HepG2 (cell line): ENCODE results near the gene NXPH4. TPM values are rescaled to one million over a fixed set of nuclear protein-coding genes. Genes with fewer than 3 reads are reported as not detected.

Experiments
- AGO1 ChIP-seq: fragments of 200-400 bp; formaldehyde crosslinking; IDR thresholded peaks from 2 replicates; pipeline ENCODE4 v1.6.1; 2017; ENCODE audit warnings: mild to moderate bottlenecking, low read depth, low read length, moderate library complexity; ENCODE audit not compliant: poor library complexity, severe bottlenecking
- FOXM1 ChIP-seq: sonication (generic); formaldehyde crosslinking; IDR thresholded peaks from 2 replicates; pipeline ENCODE4 v1.5.0; 2020; ENCODE audit warnings: missing genetic modification reagents
- MED1 ChIP-seq: sonication (generic); formaldehyde crosslinking; IDR thresholded peaks from 2 replicates; pipeline ENCODE4 v1.4.0; 2020; ENCODE audit warnings: missing genetic modification reagents
- NR2C2 ChIP-seq: sonication (generic); formaldehyde crosslinking; IDR thresholded peaks from 2 replicates; pipeline ENCODE4 v1.4.0; 2020; ENCODE audit warnings: missing genetic modification reagents, mild to moderate bottlenecking, moderate library complexity, borderline replicate concordance
- PAF1 ChIP-seq: IDR thresholded peaks from 2 replicates; pipeline ENCODE4 v1.6.1; 2016; ENCODE audit warnings: missing genetic modification reagents, missing compliant biosample characterization
- RORA ChIP-seq: sonication (generic); formaldehyde crosslinking; IDR thresholded peaks from 2 replicates; pipeline ENCODE4 v1.5.0; 2020; ENCODE audit warnings: mild to moderate bottlenecking, missing genetic modification reagents, moderate library complexity
- SP5 ChIP-seq: IDR thresholded peaks from 2 replicates; pipeline ENCODE4 v1.6.1; 2016; ENCODE audit warnings: low read depth, borderline replicate concordance
- SPEN ChIP-seq: sonication (generic); formaldehyde crosslinking; IDR thresholded peaks from 2 replicates; pipeline ENCODE4 v1.5.1; 2020; ENCODE audit warnings: low read depth, mild to moderate bottlenecking, missing genetic modification reagents
- SYNCRIP ChIP-seq: fragments of 200-400 bp; formaldehyde crosslinking; IDR thresholded peaks from 2 replicates; pipeline ENCODE4 v1.6.1; 2018; ENCODE audit warnings: mild to moderate bottlenecking, low read depth, low read length; ENCODE audit not compliant: insufficient read depth
- TEAD2 ChIP-seq: sonication (generic); formaldehyde crosslinking; IDR thresholded peaks from 2 replicates; pipeline ENCODE4 v1.9.0; 2021; ENCODE audit warnings: missing genetic modification reagents
- YY1 ChIP-seq: IDR thresholded peaks from 2 replicates; pipeline ENCODE4 v1.6.1; 2011; ENCODE audit warnings: low read length, low read depth, moderate library complexity, mild to moderate bottlenecking; ENCODE audit not compliant: insufficient read depth, insufficient replicate concordance
- ZBTB3 ChIP-seq: sonication (generic); formaldehyde crosslinking; IDR thresholded peaks from 2 replicates; pipeline ENCODE4 v1.4.0; 2020; ENCODE audit warnings: low read depth, mild to moderate bottlenecking, moderate library complexity, missing genetic modification reagents, borderline replicate concordance
- ZFP41 ChIP-seq: sonication (generic); formaldehyde crosslinking; IDR thresholded peaks from 2 replicates; pipeline ENCODE4 v1.4.0; 2020; ENCODE audit warnings: mild to moderate bottlenecking, missing genetic modification reagents, borderline replicate concordance
- ZNF224 ChIP-seq: sonication (generic); formaldehyde crosslinking; IDR thresholded peaks from 2 replicates; pipeline ENCODE4 v1.5.0; 2020; ENCODE audit warnings: mild to moderate bottlenecking, missing genetic modification reagents
- ZNF292 ChIP-seq: sonication (generic); formaldehyde crosslinking; IDR thresholded peaks from 2 replicates; pipeline ENCODE4 v1.8.1; 2022; ENCODE audit warnings: mild to moderate bottlenecking, low read depth, missing genetic modification reagents, borderline replicate concordance
- ZNF501 ChIP-seq: sonication (generic); formaldehyde crosslinking; IDR thresholded peaks from 2 replicates; pipeline ENCODE4 v1.5.1; 2020; ENCODE audit warnings: mild to moderate bottlenecking, moderate library complexity, missing genetic modification reagents
- ZNF567 ChIP-seq: sonication (generic); formaldehyde crosslinking; IDR thresholded peaks from 2 replicates; pipeline ENCODE4 v1.8.1; 2023; ENCODE audit warnings: mild to moderate bottlenecking, missing genetic modification reagents, borderline replicate concordance
- ZNF713 ChIP-seq: sonication (generic); formaldehyde crosslinking; IDR thresholded peaks from 2 replicates; pipeline ENCODE4 v1.4.0; 2020; ENCODE audit warnings: mild to moderate bottlenecking, missing genetic modification reagents
- polyA plus RNA-seq, 8 experiments: library from polyadenylated mRNA; depleted of rRNA in 3 of 8; stranded (reverse) in 7 of 8; unstranded in 1 of 8; fragments of >200 nt; fragmentation: Illumina TruSeq in 4 of 8; extraction: Trizol in 4 of 8; gene quantifications; 2 replicates each; pipeline versions ENCODE4 v1.2.1 to v1.2.3, GENCODE V29; 2011 to 2016; ENCODE audit warnings: low read depth in 4 of 8, missing spikeins in 1 of 8, mixed read lengths in 1 of 8; ENCODE audit not compliant: insufficient read depth in 1 of 8
- total RNA-seq, 5 experiments: library from RNA; depleted of rRNA; stranded (reverse); fragments of >200 nt; fragmentation: Illumina TruSeq; extraction: Trizol; gene quantifications; 2 replicates each; pipeline ENCODE4 v1.2.3, GENCODE V29; 2016; ENCODE audit warnings: low read depth in 1 of 5
- TF ChIP-seq, protein P1 (sequence below): sonication (generic); formaldehyde crosslinking; IDR thresholded peaks from 2 replicates; pipeline ENCODE4 v1.4.0; 2020; ENCODE audit warnings: mild to moderate bottlenecking, missing genetic modification reagents
- TF ChIP-seq, protein P2 (sequence below): sonication (generic); formaldehyde crosslinking; IDR thresholded peaks from 2 replicates; pipeline ENCODE4 v1.4.0; 2020; ENCODE audit warnings: mild to moderate bottlenecking, missing genetic modification reagents, borderline replicate concordance
- TF ChIP-seq, protein P3 (sequence below): IDR thresholded peaks from 2 replicates; pipeline ENCODE4 v1.6.1; 2012; ENCODE audit warnings: low read depth, low read length, improper control_type of control experiment

The NXPH4 gene
- total and polyA plus RNA-seq, 2 of the 13 experiments (the other 11 are each of a cell fraction or from before 2014, with no cell fraction given) = 0.13 TPM; not detected in 1

DNA sequence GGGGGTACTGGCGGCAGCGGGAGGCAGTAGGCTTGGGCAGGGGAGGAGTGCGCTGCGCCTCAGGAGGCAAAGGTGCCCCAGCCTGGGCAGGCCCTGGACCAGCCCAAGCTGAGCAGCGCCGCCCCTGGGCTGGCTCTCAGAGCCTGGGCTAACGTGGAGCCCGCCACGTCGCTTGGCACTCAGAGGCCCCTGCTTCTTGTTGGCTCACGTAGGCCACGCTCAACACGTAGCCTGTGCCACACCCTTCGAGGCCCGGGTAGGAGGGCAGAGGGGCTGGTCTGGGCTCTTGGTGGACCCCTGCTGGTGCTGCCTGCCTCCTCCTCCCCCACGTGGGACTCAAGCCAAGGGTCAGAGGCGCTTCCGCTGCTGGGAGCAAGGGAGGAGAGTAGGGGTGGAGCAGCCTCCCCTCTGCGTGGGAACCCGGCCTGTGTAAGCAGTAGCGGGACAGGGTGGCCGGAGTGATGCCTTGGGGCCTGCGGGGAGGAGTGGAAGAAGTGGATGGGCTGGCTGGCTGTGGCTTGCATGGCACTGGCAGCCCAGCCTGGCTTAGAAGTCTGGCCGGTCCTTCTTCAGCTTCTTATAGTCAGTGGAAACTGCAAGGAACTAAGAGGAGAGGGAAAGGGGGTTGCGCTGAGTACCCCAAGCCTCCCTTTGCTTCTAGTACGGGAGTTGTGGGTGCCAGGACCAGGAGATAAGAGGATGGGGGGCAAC, 18.6 kb downstream of the NXPH4 start (continued):
- TF ChIP-seq ZNF501 (no peak), NR2C2 (CRISPR knock-in tag) (0 out of 2 replicates have a peak, but pooled peaks have one; percentile 22), ZNF224 (CRISPR knock-in tag) (no peak), FOXM1 (CRISPR knock-in tag) (no peak), TEAD2 (CRISPR knock-in tag) (no peak), SPEN (CRISPR knock-in tag) (no peak), MED1 (CRISPR knock-in tag) (no peak), RORA (no peak), SYNCRIP (no peak), ZNF292 (no peak), PAF1 (peak; percentile 94; the same call in 1 of the 2 replicates), ZBTB3 (CRISPR knock-in tag) (no peak), ZNF567 (CRISPR knock-in tag) (0 out of 2 replicates have a peak, but pooled peaks have one; percentile 40), AGO1 (peak; percentile 99), ZNF713 (CRISPR knock-in tag) (no peak), SP5 (CRISPR knock-in tag) (peak; percentile 64; the same call in 1 of the 2 replicates), ZFP41 (CRISPR knock-in tag) (no peak), YY1 (no peak)
- TF ChIP-seq, protein P1, sequence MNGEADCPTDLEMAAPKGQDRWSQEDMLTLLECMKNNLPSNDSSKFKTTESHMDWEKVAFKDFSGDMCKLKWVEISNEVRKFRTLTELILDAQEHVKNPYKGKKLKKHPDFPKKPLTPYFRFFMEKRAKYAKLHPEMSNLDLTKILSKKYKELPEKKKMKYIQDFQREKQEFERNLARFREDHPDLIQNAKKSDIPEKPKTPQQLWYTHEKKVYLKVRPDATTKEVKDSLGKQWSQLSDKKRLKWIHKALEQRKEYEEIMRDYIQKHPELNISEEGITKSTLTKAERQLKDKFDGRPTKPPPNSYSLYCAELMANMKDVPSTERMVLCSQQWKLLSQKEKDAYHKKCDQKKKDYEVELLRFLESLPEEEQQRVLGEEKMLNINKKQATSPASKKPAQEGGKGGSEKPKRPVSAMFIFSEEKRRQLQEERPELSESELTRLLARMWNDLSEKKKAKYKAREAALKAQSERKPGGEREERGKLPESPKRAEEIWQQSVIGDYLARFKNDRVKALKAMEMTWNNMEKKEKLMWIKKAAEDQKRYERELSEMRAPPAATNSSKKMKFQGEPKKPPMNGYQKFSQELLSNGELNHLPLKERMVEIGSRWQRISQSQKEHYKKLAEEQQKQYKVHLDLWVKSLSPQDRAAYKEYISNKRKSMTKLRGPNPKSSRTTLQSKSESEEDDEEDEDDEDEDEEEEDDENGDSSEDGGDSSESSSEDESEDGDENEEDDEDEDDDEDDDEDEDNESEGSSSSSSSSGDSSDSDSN (CRISPR knock-in tag) = peak; percentile 70
- TF ChIP-seq, protein P2, sequence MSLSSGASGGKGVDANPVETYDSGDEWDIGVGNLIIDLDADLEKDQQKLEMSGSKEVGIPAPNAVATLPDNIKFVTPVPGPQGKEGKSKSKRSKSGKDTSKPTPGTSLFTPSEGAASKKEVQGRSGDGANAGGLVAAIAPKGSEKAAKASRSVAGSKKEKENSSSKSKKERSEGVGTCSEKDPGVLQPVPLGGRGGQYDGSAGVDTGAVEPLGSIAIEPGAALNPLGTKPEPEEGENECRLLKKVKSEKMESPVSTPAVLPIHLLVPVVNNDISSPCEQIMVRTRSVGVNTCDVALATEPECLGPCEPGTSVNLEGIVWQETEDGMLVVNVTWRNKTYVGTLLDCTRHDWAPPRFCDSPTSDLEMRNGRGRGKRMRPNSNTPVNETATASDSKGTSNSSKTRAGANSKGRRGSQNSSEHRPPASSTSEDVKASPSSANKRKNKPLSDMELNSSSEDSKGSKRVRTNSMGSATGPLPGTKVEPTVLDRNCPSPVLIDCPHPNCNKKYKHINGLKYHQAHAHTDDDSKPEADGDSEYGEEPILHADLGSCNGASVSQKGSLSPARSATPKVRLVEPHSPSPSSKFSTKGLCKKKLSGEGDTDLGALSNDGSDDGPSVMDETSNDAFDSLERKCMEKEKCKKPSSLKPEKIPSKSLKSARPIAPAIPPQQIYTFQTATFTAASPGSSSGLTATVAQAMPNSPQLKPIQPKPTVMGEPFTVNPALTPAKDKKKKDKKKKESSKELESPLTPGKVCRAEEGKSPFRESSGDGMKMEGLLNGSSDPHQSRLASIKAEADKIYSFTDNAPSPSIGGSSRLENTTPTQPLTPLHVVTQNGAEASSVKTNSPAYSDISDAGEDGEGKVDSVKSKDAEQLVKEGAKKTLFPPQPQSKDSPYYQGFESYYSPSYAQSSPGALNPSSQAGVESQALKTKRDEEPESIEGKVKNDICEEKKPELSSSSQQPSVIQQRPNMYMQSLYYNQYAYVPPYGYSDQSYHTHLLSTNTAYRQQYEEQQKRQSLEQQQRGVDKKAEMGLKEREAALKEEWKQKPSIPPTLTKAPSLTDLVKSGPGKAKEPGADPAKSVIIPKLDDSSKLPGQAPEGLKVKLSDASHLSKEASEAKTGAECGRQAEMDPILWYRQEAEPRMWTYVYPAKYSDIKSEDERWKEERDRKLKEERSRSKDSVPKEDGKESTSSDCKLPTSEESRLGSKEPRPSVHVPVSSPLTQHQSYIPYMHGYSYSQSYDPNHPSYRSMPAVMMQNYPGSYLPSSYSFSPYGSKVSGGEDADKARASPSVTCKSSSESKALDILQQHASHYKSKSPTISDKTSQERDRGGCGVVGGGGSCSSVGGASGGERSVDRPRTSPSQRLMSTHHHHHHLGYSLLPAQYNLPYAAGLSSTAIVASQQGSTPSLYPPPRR (CRISPR knock-in tag) = no peak
- TF ChIP-seq, protein P3, sequence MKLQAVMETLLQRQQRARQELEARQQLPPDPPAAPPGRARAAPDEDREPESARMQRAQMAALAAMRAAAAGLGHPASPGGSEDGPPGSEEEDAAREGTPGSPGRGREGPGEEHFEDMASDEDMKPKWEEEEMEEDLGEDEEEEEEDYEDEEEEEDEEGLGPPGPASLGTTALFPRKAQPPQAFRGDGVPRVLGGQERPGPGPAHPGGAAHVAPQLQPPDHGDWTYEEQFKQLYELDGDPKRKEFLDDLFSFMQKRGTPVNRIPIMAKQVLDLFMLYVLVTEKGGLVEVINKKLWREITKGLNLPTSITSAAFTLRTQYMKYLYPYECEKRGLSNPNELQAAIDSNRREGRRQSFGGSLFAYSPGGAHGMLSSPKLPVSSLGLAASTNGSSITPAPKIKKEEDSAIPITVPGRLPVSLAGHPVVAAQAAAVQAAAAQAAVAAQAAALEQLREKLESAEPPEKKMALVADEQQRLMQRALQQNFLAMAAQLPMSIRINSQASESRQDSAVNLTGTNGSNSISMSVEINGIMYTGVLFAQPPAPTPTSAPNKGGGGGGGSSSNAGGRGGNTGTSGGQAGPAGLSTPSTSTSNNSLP = no peak
